Measurements from ENCODE around the gene PLXNA2.

GRCh38 chr1:208110296-208110695 is 133.9 kb downstream of the PLXNA2 start:
- TF ChIP-seq, protein P1, sequence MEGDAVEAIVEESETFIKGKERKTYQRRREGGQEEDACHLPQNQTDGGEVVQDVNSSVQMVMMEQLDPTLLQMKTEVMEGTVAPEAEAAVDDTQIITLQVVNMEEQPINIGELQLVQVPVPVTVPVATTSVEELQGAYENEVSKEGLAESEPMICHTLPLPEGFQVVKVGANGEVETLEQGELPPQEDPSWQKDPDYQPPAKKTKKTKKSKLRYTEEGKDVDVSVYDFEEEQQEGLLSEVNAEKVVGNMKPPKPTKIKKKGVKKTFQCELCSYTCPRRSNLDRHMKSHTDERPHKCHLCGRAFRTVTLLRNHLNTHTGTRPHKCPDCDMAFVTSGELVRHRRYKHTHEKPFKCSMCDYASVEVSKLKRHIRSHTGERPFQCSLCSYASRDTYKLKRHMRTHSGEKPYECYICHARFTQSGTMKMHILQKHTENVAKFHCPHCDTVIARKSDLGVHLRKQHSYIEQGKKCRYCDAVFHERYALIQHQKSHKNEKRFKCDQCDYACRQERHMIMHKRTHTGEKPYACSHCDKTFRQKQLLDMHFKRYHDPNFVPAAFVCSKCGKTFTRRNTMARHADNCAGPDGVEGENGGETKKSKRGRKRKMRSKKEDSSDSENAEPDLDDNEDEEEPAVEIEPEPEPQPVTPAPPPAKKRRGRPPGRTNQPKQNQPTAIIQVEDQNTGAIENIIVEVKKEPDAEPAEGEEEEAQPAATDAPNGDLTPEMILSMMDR (IDR thresholded peaks at IDR 0.05), result no peak
- no peak for TF ChIP-seq POLR2A (IDR thresholded peaks at IDR 0.05)
- TF ChIP-seq EP300 (IDR thresholded peaks at IDR 0.05), result no peak
